ENCODE results near the gene KCNJ16.

Gene KCNJ16

DNA sequence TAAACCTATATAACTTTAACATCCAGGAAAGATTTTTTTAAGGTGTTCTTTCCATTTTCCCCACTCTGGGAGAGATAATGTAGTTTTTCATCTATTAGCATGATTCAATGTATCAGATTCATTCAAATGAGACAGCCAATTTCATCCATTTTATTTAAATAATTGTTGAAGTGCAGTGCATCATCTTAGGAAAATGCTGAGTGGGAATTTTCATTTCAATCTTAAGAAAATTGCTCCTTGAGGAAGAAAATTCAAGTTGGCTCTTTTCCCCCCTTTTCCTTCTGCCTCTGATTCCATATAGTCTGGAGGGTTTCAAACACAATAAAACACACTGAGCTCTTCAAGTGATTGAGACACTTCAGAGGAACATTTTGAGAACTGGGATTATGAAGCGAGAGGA lies 3.4 kb upstream of the KCNJ16 start:
- H3K27me3 ChIP-seq (ENCODE audit: control insufficient read depth, insufficient read depth, low read length): no peaks in the 10 kb centered on the region
- H3K9ac ChIP-seq (ENCODE audit: low read length): no peak overlapping the region
- peaks cover 10% of the 10 kb centered on the region for H3K4me1 ChIP-seq (ENCODE audit: control insufficient read depth, low read depth, low read length)
- no peak overlapping the region for H3K27ac ChIP-seq (ENCODE audit: low read length)
- H3K36me3 ChIP-seq (ENCODE audit: control insufficient read depth, low read depth, low read length): no peaks in the 10 kb centered on the region
- H3K4me3 ChIP-seq (ENCODE audit: low read length): no peak overlapping the region
- H3K9me3 ChIP-seq (ENCODE audit: control insufficient read depth, low read depth, low read length): no peaks in the 10 kb centered on the region

DNA sequence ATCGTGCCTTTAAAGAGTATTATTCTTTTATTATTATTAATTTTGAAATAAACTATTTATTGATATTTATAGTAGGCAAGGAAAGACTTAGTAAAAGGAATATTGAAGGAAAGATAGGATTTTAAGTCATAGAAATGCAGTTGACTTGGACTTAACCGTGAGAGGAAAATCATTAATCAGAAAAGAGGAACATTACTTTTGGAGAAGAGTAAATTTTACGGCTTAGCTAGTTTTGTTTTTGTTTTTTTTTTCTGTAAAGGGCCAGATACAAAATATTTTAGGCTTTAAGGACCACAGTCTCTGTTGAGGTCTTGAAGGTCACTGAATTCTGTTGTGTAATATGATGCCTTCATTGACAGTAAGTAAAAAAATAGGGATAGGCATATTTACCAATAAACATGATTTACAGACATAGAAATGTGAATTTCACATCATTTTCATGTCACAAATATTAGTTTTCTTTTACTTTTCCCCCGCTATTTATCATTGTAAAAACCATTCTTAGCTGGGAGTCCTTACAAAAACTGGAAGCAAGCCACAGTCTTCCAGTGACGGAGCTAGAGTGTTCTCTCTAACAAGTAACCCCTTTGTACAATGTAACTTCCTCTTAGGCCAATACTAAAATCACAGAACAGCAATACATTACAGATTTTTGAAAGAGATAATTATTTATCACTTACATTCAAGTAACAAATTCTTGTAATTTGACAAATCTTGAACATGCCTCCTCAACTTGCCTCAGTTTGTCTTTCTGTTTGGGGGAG lies 2.3 kb upstream of the KCNJ16 start:
- Histone ChIP-seq H3K27me3 (ENCODE audit: control insufficient read depth, insufficient read depth, low read length) (no peaks in the 10 kb centered on the region), H3K4me3 (ENCODE audit: low read length) (no peak overlapping the region), H3K4me1 (ENCODE audit: control insufficient read depth, low read depth, low read length) (peaks cover 10% of the 10 kb centered on the region), H3K27ac (ENCODE audit: low read length) (no peak overlapping the region), H3K9me3 (ENCODE audit: control insufficient read depth, low read depth, low read length) (no peaks in the 10 kb centered on the region), H3K36me3 (ENCODE audit: control insufficient read depth, low read depth, low read length) (no peaks in the 10 kb centered on the region), H3K9ac (ENCODE audit: low read length) (no peak overlapping the region)

DNA sequence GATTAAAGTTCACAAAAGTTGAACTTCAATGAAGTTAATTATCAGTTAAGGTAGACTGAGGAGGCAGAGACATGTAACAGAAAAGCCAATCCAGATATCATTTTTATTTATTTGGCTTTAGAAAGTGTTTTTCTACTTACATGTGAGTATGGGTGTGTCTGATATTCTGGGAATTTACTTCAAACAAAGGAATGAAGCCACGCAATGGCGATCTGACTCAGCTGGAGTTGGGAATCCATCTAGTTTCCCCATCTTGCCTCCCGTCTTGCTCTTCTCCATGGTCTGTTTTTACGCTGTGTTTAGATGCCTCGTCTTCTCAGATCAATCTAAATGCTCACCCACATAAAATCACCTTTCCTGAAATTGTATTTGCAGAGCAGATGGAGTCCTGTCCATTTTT lies 1.7 kb upstream of the KCNJ16 start:
- Histone ChIP-seq H3K27me3 (ENCODE audit: control insufficient read depth, insufficient read depth, low read length) (no peaks in the 10 kb centered on the region), H3K9me3 (ENCODE audit: control insufficient read depth, low read depth, low read length) (no peaks in the 10 kb centered on the region), H3K4me3 (ENCODE audit: low read length) (no peak overlapping the region), H3K4me1 (ENCODE audit: control insufficient read depth, low read depth, low read length) (peaks cover 10% of the 10 kb centered on the region), H3K27ac (ENCODE audit: low read length) (no peak overlapping the region), H3K9ac (ENCODE audit: low read length) (no peak overlapping the region), H3K36me3 (ENCODE audit: control insufficient read depth, low read depth, low read length) (no peaks in the 10 kb centered on the region)

DNA sequence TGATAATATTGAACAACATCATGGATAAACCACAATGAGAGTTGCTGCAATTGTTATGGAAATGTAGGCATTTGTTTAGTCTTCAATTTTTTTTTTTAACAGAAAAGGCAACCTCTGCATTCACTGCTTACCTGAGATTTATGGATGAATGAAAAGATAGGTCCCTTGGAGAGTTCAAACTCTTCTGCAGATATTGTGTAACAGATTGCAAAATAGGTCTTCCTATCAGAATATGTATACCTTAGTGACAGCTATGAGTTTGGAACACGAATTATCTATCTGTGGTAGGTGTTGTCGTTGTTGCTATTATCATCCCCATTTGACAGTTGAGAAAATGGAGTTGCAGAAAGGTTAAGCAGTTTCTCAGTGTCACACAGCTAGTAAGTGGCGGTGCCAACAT lies 1.2 kb upstream of the KCNJ16 start:
- Histone ChIP-seq H3K9me3 (ENCODE audit: control insufficient read depth, low read depth, low read length) (no peaks in the 10 kb centered on the region), H3K4me1 (ENCODE audit: control insufficient read depth, low read depth, low read length) (peaks cover 10% of the 10 kb centered on the region), H3K27ac (ENCODE audit: low read length) (no peak overlapping the region), H3K4me3 (ENCODE audit: low read length) (no peak overlapping the region), H3K27me3 (ENCODE audit: control insufficient read depth, insufficient read depth, low read length) (no peaks in the 10 kb centered on the region), H3K36me3 (ENCODE audit: control insufficient read depth, low read depth, low read length) (no peaks in the 10 kb centered on the region), H3K9ac (ENCODE audit: low read length) (no peak overlapping the region)

DNA sequence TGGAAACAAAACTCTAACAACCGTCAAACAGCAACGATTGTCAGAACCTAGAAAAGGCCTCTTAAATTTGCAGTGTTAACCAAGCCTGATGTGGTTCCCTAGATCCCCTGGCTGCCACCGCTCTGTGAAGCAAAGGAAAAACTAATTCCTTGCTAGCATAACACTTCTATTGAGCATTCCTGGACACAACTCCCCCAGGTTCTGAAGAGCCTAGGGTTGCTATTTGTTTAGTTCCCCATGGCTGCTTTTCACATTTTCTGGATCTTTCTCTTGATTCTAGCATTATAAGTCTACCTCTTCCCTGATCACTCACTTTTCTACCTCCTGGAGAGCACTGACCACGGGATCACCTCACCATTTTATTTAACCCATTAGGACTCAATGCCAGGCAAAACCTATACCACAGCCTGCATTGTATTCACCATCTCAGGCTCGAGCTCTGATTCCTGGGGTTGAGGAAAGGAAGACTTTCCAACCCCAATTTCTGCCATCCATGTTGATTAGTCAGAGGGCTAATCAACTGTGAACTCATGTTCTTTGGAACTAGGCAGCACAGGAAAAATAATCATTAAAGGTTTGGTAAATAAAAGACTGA lies 692 bp upstream of the KCNJ16 start:
- H3K4me1 ChIP-seq (ENCODE audit: control insufficient read depth, low read depth, low read length): peaks cover 10% of the 10 kb centered on the region
- H3K27ac ChIP-seq (ENCODE audit: low read length): no peak overlapping the region
- H3K27me3 ChIP-seq (ENCODE audit: control insufficient read depth, insufficient read depth, low read length): no peaks in the 10 kb centered on the region
- H3K9me3 ChIP-seq (ENCODE audit: control insufficient read depth, low read depth, low read length): no peaks in the 10 kb centered on the region
- H3K36me3 ChIP-seq (ENCODE audit: control insufficient read depth, low read depth, low read length): no peaks in the 10 kb centered on the region
- H3K4me3 ChIP-seq (ENCODE audit: low read length): no peak overlapping the region
- H3K9ac ChIP-seq (ENCODE audit: low read length): no peak overlapping the region

DNA sequence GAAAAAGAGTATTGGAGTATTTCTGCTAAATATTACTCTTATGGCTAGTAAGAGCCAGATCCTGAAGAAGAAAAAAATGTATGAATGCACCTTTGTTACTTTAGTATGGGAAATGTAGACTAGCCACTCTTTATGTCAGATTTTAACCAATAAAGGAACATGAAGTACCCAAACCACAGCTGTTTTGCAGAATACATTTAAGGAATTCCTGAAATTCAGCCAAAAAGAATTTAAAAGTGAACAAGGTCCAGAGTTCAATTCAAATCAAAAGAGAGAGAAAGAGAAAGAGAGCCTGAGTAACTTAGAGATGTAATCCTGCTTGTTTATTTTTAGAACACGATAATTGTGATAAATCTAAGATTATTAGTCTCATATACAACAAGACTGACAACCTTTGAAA lies 1.2 kb downstream of the KCNJ16 start:
- no peaks in the 10 kb centered on the region for H3K27me3 ChIP-seq (ENCODE audit: control insufficient read depth, insufficient read depth, low read length)

DNA sequence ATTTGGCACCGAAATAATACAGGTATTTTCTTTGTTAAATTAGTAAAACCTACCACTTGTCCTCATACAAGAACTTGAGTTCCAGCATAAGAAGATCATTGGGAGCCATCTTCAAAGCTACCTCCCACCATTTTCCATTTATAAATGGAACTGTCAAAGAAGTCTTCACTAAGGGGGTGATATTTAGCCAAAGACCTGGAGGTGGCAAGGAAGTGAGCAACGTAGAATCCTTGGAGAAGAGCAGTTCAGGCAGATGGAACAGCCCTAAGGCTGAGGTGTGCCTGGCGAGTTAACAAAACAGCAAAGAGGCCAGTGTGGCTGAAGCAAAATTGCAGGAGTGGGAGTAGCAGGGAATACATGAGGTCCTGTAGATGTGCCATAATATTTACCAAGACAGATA lies 1.8 kb downstream of the KCNJ16 start:
- Histone ChIP-seq H3K27ac (ENCODE audit: low read length) (no peak overlapping the region), H3K36me3 (ENCODE audit: control insufficient read depth, low read depth, low read length) (no peaks in the 10 kb centered on the region), H3K4me1 (ENCODE audit: control insufficient read depth, low read depth, low read length) (no peaks in the 10 kb centered on the region), H3K9me3 (ENCODE audit: control insufficient read depth, low read depth, low read length) (no peaks in the 10 kb centered on the region), H3K27me3 (ENCODE audit: control insufficient read depth, insufficient read depth, low read length) (no peaks in the 10 kb centered on the region), H3K4me3 (ENCODE audit: low read length) (no peak overlapping the region), H3K9ac (ENCODE audit: low read length) (no peak overlapping the region)

More for the DNA sequence above, 1.2 kb downstream of the KCNJ16 start:
- no peaks in the 10 kb centered on the region for H3K9me3 ChIP-seq (ENCODE audit: control insufficient read depth, low read depth, low read length)
- no peaks in the 10 kb centered on the region for H3K4me1 ChIP-seq (ENCODE audit: control insufficient read depth, low read depth, low read length)
- no peak overlapping the region for H3K4me3 ChIP-seq (ENCODE audit: low read length)
- H3K27ac ChIP-seq (ENCODE audit: low read length): no peak overlapping the region
- no peak overlapping the region for H3K9ac ChIP-seq (ENCODE audit: low read length)
- H3K36me3 ChIP-seq (ENCODE audit: control insufficient read depth, low read depth, low read length): no peaks in the 10 kb centered on the region

DNA sequence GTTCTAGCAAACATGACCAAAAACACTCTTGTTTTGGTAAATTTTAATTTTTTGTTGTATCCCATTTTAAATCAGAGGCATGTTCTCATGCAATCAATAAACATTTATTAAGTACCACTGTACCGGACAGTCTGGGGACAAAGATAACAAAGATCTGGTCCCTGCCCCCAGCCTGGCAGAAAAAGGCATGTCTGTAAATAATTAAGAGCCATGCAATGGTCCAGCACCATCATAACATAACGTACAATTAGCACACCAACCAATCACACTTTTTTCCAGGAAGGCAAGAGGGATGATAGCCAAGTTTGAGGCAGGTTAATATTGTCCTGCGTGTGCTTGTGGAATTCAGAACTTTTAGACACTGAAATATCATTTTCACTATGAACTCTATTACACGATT lies 3.5 kb downstream of the KCNJ16 start:
- H3K27ac ChIP-seq (ENCODE audit: low read length): no peak overlapping the region
- no peaks in the 10 kb centered on the region for H3K4me1 ChIP-seq (ENCODE audit: control insufficient read depth, low read depth, low read length)
- H3K9me3 ChIP-seq (ENCODE audit: control insufficient read depth, low read depth, low read length): no peaks in the 10 kb centered on the region
- H3K9ac ChIP-seq (ENCODE audit: low read length): no peak overlapping the region
- no peaks in the 10 kb centered on the region for H3K27me3 ChIP-seq (ENCODE audit: control insufficient read depth, insufficient read depth, low read length)
- H3K4me3 ChIP-seq (ENCODE audit: low read length): no peak overlapping the region
- H3K36me3 ChIP-seq (ENCODE audit: control insufficient read depth, low read depth, low read length): no peaks in the 10 kb centered on the region

DNA sequence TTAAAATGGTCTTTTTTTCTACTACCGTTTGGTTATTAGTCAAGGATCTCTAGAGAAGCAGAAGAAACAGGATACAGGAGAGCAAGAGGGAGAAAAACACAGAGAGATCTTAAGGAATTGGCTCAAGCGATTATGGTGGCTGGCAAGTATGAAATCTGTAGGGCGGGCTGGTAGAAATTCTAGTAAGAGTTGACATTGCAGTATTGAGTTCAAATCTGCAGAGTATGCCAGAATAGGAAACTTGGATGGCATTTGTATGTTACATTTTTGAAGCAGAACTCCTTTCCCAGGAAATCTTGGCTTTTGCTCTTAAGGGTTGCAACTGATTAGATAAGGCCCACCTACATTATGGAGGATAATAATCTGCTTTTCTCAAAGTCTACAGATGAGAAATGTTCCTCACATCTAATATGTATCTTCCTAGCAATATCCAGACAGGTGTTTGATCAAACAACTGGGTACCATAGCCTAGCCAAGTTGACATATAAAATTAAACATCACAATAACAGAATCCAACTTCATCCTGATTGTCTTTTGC lies 4.0 kb downstream of the KCNJ16 start:
- H3K4me1 ChIP-seq (ENCODE audit: control insufficient read depth, low read depth, low read length): no peaks in the 10 kb centered on the region
- no peak overlapping the region for H3K27ac ChIP-seq (ENCODE audit: low read length)
- H3K36me3 ChIP-seq (ENCODE audit: control insufficient read depth, low read depth, low read length): no peaks in the 10 kb centered on the region
- no peak overlapping the region for H3K9ac ChIP-seq (ENCODE audit: low read length)
- no peak overlapping the region for H3K4me3 ChIP-seq (ENCODE audit: low read length)
- H3K9me3 ChIP-seq (ENCODE audit: control insufficient read depth, low read depth, low read length): no peaks in the 10 kb centered on the region
- H3K27me3 ChIP-seq (ENCODE audit: control insufficient read depth, insufficient read depth, low read length): no peaks in the 10 kb centered on the region

DNA sequence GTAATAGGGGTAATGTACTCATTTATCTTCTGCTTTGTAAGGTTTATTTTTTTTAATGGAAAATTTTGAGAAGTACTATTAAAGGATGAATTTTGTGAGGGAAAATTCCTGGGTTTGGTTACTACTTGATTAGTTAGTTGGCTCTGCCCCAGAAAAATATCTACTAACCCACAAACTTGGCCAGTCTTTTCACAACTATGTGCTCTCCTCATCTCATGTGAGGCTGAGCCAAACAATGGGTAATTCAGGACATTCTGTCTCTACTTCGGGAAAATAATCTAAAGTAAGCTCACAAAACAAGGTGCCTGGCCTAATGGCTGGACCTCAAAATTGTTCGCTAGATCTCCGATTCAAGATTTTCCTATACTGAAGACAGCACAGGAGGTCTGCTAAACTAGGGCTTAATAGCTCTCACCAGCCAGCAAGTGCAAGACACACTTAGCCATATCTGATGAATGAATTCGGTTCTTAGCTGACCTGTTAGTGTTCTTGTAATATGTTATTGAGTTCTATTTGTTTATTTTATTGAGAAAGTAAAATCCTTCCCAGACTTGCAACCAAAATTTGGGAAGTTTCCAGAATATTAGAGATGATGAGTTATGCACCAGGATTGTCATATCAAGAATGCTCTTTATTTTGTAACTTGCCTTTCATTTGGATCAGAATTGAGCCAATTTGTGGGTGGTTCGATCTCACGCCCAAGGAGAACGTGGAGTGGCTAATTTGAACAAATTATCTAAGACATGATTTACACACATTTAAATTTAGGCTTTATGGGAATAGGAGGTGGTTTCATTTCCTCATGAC lies 5.7 kb downstream of the KCNJ16 start:
- Histone ChIP-seq H3K27ac (ENCODE audit: low read length) (no peak overlapping the region), H3K4me1 (ENCODE audit: control insufficient read depth, low read depth, low read length) (no peaks in the 10 kb centered on the region), H3K4me3 (ENCODE audit: low read length) (no peak overlapping the region), H3K9me3 (ENCODE audit: control insufficient read depth, low read depth, low read length) (no peaks in the 10 kb centered on the region), H3K27me3 (ENCODE audit: control insufficient read depth, insufficient read depth, low read length) (no peaks in the 10 kb centered on the region), H3K9ac (ENCODE audit: low read length) (no peak overlapping the region), H3K36me3 (ENCODE audit: control insufficient read depth, low read depth, low read length) (no peaks in the 10 kb centered on the region)

DNA sequence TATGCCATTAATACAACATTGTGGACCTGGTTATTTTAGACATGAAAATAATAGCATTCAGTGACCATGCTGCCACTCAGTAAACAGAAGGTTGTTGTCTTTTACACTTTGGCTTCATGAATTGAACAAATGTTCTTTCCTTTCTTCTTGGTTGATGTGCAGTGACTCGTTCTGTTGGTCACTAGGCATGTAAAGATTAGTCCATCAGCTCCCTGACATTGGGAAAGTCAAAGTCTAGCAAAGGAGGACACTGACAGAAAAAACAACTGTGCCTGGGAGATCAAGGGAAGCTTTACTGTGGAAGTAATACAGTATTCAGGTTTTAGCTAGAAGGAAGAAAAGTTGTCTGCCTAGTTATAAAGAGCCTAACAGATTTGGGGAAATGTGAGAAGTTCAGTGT lies 6.9 kb downstream of the KCNJ16 start:
- Histone ChIP-seq H3K9ac (ENCODE audit: low read length) (no peak overlapping the region), H3K36me3 (ENCODE audit: control insufficient read depth, low read depth, low read length) (no peaks in the 10 kb centered on the region), H3K4me1 (ENCODE audit: control insufficient read depth, low read depth, low read length) (no peaks in the 10 kb centered on the region), H3K27ac (ENCODE audit: low read length) (no peak overlapping the region), H3K27me3 (ENCODE audit: control insufficient read depth, insufficient read depth, low read length) (no peaks in the 10 kb centered on the region), H3K4me3 (ENCODE audit: low read length) (no peak overlapping the region), H3K9me3 (ENCODE audit: control insufficient read depth, low read depth, low read length) (no peaks in the 10 kb centered on the region)

Data from iPS-18a (cell line).